Gastrocnemius medialis (tissue), 4 donors: ENCODE results near the gene RFNG.

Experiments
- POLR2A ChIP-seq, 2 donors: fragments of 450-650 bp; IDR thresholded peaks; one replicate each; pipeline ENCODE4 v1.6.1; 2017; ENCODE audit warnings: antibody characterized with exemption in 2 of 2, mild to moderate bottlenecking in 2 of 2, moderate library complexity in 2 of 2
- TF ChIP-seq, protein P1 (sequence below), 5 experiments: fragments of 450-650 bp in 3 of 5; fragments of 200-600 bp in 2 of 5; sonication (generic) in 2 of 5; IDR thresholded peaks in 4 of 5; conservative IDR thresholded peaks in 1 of 5; 1 replicate in 4 of 5; 2 replicates in 1 of 5; pipeline ENCODE4 v1.5.1; 2016 to 2019; ENCODE audit warnings: antibody characterized with exemption in 5 of 5, mild to moderate bottlenecking in 3 of 5, moderate library complexity in 3 of 5

DNA sequence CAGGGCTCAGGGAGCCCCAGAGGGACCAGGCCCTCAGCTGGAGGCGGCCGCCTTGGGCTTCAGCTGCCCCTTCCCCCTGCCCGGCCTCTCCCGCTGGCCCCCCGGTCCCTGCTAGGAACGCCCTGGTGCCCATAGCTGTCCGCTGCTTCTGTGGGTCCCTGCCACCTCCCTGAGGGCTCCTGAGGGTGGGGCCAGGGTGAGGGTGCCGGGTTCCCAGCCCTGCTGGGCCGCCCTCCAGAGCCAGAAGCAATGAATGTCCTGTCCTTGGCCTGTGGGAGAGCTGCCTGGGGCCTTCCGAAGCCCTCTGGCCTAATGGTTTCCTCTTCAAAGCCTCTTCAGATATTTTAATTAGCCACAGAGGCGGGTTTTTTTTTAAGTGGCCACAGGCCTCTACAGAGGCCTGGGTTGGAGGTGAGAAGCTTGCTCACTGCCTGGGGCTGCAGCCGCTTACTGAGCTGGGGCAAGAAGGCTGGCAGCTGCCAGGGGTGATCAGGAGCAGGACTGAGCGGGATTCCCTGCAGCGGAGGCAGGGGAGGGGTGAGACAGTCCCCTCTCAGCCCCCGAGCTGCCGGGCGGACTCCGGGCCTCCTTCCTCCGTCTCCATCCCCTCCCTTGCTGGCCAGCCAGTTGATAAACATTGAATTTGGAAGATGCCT, 38.8 kb downstream of the RFNG start:
- TF ChIP-seq, protein P1, sequence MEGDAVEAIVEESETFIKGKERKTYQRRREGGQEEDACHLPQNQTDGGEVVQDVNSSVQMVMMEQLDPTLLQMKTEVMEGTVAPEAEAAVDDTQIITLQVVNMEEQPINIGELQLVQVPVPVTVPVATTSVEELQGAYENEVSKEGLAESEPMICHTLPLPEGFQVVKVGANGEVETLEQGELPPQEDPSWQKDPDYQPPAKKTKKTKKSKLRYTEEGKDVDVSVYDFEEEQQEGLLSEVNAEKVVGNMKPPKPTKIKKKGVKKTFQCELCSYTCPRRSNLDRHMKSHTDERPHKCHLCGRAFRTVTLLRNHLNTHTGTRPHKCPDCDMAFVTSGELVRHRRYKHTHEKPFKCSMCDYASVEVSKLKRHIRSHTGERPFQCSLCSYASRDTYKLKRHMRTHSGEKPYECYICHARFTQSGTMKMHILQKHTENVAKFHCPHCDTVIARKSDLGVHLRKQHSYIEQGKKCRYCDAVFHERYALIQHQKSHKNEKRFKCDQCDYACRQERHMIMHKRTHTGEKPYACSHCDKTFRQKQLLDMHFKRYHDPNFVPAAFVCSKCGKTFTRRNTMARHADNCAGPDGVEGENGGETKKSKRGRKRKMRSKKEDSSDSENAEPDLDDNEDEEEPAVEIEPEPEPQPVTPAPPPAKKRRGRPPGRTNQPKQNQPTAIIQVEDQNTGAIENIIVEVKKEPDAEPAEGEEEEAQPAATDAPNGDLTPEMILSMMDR (IDR thresholded peaks at IDR 0.05 in 4 of 5, conservative IDR thresholded peaks at IDR 0.05 in 1 of 5), result no peak
- TF ChIP-seq POLR2A (IDR thresholded peaks at IDR 0.05), result no peak
